ENCODE data around the gene WNK4. TPM values are rescaled to one million over a fixed set of nuclear protein-coding genes. Genes with fewer than 3 reads are reported as not detected.
A peak's percentile ranks its signal among the peaks of the same experiment; 100 is the strongest.

WNK4 gene
- total RNA-seq, 2 experiments from 2014 or later: 0.42 to 0.74 TPM

DNA sequence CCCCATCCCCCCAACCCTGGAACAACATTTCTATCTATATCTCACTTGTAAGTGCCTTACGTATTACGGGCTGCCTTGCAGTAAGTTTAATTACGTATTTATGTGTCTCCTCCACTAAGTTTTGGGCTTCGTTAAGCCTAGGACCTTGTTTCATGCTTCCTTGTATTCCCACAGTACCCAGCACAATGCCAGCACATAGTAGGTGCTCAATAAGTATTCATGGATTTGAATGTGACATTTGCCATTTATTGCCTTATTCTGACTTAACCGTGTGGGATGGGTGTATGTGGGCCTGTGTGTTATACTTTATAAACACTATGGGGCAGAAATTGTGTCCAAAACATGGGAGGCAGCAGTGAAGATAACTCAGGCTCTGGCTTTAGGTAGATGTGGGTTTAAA, 12.1 kb downstream of the WNK4 start:
- Mint-ChIP-seq H3K36me3 (ENCODE audit: low read depth) (peaks cover 6% of the 10 kb centered on the region), H3K4me3 (no peak overlapping the region)

DNA sequence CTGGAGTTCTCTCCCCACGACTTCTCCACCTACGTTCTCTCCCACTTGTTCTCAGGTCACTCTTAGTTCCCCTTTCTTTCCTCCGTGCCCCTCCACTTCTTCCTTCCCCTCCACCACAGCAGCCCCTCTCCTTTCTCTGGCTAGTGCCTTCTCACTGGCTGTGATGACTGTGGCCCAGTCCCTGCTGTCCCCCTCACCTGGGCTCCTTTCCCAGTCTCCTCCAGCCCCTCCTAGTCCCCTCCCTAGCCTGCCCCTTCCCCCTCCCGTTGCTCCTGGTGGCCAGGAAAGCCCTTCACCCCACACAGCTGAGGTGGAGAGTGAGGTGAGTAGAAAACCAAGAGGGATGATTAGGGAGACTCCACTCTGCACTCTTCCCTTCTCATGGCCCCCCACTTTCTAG, 14.7 kb downstream of the WNK4 start:
- TF ChIP-seq, protein P1, sequence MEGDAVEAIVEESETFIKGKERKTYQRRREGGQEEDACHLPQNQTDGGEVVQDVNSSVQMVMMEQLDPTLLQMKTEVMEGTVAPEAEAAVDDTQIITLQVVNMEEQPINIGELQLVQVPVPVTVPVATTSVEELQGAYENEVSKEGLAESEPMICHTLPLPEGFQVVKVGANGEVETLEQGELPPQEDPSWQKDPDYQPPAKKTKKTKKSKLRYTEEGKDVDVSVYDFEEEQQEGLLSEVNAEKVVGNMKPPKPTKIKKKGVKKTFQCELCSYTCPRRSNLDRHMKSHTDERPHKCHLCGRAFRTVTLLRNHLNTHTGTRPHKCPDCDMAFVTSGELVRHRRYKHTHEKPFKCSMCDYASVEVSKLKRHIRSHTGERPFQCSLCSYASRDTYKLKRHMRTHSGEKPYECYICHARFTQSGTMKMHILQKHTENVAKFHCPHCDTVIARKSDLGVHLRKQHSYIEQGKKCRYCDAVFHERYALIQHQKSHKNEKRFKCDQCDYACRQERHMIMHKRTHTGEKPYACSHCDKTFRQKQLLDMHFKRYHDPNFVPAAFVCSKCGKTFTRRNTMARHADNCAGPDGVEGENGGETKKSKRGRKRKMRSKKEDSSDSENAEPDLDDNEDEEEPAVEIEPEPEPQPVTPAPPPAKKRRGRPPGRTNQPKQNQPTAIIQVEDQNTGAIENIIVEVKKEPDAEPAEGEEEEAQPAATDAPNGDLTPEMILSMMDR (IDR thresholded peaks at IDR 0.05): no peak
- Mint-ChIP-seq H3K9me3 (no peaks in the 10 kb centered on the region), H3K27me3 (no peaks in the 10 kb centered on the region), H3K36me3 (ENCODE audit: low read depth) (peaks cover 11% of the 10 kb centered on the region), H3K4me3 (no peak overlapping the region), H3K4me1 (ENCODE audit: low read depth) (peaks cover 19% of the 10 kb centered on the region), H3K27ac (no peak overlapping the region)
- ATAC-seq (ENCODE audit: poor library complexity) (no peak), DNase-seq (no peak)
- intact Hi-C loops (cut with DNase I, micrococcal nuclease): loop anchor here in 1 of 2 experiments (5.0 kb wide), 1 partner anchor 37 kb away; the partner anchor contains the start of gene PSME3
- no peak overlapping the region for H3K27ac ChIP-seq (ENCODE audit: low read depth in 1 of 2, low read length in 2 of 2)
- H3K4me3 ChIP-seq (ENCODE audit: low read length): no peak overlapping the region
- H3K27me3 ChIP-seq (ENCODE audit: control insufficient read depth in 1 of 2, insufficient read depth in 2 of 2, low read length in 2 of 2): no peaks in the 10 kb centered on the region
- peaks cover 30% of the 10 kb centered on the region for H3K4me1 ChIP-seq (ENCODE audit: insufficient read depth, low read length)
- peaks cover 4% of the 10 kb centered on the region for H3K36me3 ChIP-seq (ENCODE audit: insufficient read depth, low read length)
- CTCF ChIA-PET: no interaction called here
- no peaks in the 10 kb centered on the region for H3K9me3 ChIP-seq (ENCODE audit: control insufficient read depth in 1 of 2, insufficient read depth in 1 of 2, low read length in 2 of 2)
- POLR2A ChIA-PET: interaction anchor here (1.1 kb wide), 1 partner anchor 22 kb away, joined by 4 read pairs; the partner anchor contains the start of gene VPS25

More for the DNA sequence above, 12.1 kb downstream of the WNK4 start:
- intact Hi-C loops (cut with DNase I, micrococcal nuclease): no loop called here
- peaks cover 4% of the 10 kb centered on the region for H3K4me1 Mint-ChIP-seq (ENCODE audit: low read depth)
- H3K27me3 ChIP-seq (ENCODE audit: control insufficient read depth in 1 of 2, insufficient read depth in 2 of 2, low read length in 2 of 2): peaks cover 0 to 7% of the 10 kb centered on the region in 2 experiments
- H3K27ac Mint-ChIP-seq: no peak overlapping the region
- peaks cover 4% of the 10 kb centered on the region for H3K36me3 ChIP-seq (ENCODE audit: insufficient read depth, low read length)
- no peak for DNase-seq
- ChIA-PET POLR2A (no interaction called here), CTCF (no interaction called here)
- H3K4me3 ChIP-seq (ENCODE audit: low read length): no peak overlapping the region
- no peak for ATAC-seq (ENCODE audit: poor library complexity)
- H3K4me1 ChIP-seq (ENCODE audit: insufficient read depth, low read length): peaks cover 17% of the 10 kb centered on the region
- TF ChIP-seq, protein P1 (IDR thresholded peaks at IDR 0.05): no peak
- no peaks in the 10 kb centered on the region for H3K9me3 Mint-ChIP-seq
- peaks cover 7% of the 10 kb centered on the region for H3K27me3 Mint-ChIP-seq
- H3K27ac ChIP-seq (ENCODE audit: low read depth in 1 of 2, low read length in 2 of 2): no peak overlapping the region
- H3K9me3 ChIP-seq (ENCODE audit: control insufficient read depth in 1 of 2, insufficient read depth in 1 of 2, low read length in 2 of 2): no peaks in the 10 kb centered on the region

DNA sequence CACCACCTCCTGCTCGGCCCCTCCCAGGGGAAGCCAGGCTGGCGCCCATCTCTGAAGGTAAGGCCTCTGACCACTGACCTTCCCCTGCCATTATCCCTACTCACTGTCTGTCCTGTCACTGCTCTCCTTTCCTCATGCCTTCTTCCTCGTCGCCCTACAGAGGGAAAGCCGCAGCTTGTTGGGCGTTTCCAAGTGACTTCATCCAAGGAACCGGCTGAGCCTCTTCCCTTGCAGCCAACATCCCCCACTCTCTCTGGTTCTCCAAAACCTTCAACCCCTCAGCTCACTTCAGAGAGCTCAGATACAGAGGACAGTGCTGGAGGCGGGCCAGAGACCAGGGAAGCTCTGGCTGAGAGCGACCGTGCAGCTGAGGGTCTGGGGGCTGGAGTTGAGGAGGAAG, 15.1 kb downstream of the WNK4 start:
- H3K27ac Mint-ChIP-seq: no peak overlapping the region
- Histone ChIP-seq H3K36me3 (ENCODE audit: insufficient read depth, low read length) (peaks cover 4% of the 10 kb centered on the region), H3K4me3 (ENCODE audit: low read length) (no peak overlapping the region), H3K9me3 (ENCODE audit: control insufficient read depth in 1 of 2, insufficient read depth in 1 of 2, low read length in 2 of 2) (no peaks in the 10 kb centered on the region), H3K27ac (ENCODE audit: low read depth in 1 of 2, low read length in 2 of 2) (no peak overlapping the region), H3K27me3 (ENCODE audit: control insufficient read depth in 1 of 2, insufficient read depth in 2 of 2, low read length in 2 of 2) (no peaks in the 10 kb centered on the region), H3K4me1 (ENCODE audit: insufficient read depth, low read length) (peaks cover 30% of the 10 kb centered on the region)
- no peaks in the 10 kb centered on the region for H3K27me3 Mint-ChIP-seq
- no peaks in the 10 kb centered on the region for H3K9me3 Mint-ChIP-seq
- TF ChIP-seq, protein P1 (IDR thresholded peaks at IDR 0.05): no peak
- ChIA-PET POLR2A (interaction anchor here (1.1 kb wide), 1 partner anchor 22 kb away, joined by 4 read pairs; the partner anchor contains the start of gene VPS25), CTCF (no interaction called here)
- peak overlapping the region; percentile 27 for H3K4me3 Mint-ChIP-seq
- ATAC-seq (ENCODE audit: poor library complexity) (no peak), DNase-seq (no peak)
- intact Hi-C loops (cut with DNase I, micrococcal nuclease): loop anchor here in 1 of 2 experiments (5.0 kb wide), 1 partner anchor 37 kb away; the partner anchor contains the start of gene PSME3
- H3K4me1 Mint-ChIP-seq (ENCODE audit: low read depth): peaks cover 19% of the 10 kb centered on the region
- H3K36me3 Mint-ChIP-seq (ENCODE audit: low read depth): peaks cover 11% of the 10 kb centered on the region
